ENCODE data around the gene PKD2. TPM values are rescaled to one million over a fixed set of nuclear protein-coding genes. Genes with fewer than 3 reads are reported as not detected.
"Not testable (repeated sequence)": the region's sequence is repeated elsewhere in the genome, so short reads cannot be mapped to it uniquely, and the experiment has no call there.

Gene PKD2
- total and polyA plus RNA-seq, 4 donors = 8.5 to 71.2 (median 17.1) TPM

DNA sequence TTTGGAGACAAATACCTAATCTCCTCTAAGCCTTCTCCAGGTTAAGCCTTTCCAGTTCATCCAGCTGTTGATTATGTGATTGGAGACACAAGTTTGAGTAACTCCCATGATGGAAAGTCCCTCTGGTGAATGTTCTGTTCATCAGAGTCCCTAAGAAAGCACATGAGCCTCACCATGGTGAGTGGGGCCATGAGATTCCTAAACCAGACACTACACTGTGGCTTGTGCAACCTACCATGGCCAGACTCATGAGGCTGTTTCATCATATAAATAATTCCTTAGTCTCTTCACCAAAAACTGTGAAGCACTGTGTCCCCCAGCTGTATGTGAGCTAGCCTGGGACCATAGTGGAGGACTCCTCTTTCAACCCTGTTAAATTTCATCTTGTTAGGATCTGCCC lies 14.4 kb downstream of the PKD2 start:
- H3K4me1 ChIP-seq (ENCODE audit: control insufficient read depth in 5 of 5, insufficient read depth in 5 of 5, low read length in 5 of 5) = peaks cover 0 to 16% (median 10%) of the 10 kb centered on the region in 5 donors

DNA sequence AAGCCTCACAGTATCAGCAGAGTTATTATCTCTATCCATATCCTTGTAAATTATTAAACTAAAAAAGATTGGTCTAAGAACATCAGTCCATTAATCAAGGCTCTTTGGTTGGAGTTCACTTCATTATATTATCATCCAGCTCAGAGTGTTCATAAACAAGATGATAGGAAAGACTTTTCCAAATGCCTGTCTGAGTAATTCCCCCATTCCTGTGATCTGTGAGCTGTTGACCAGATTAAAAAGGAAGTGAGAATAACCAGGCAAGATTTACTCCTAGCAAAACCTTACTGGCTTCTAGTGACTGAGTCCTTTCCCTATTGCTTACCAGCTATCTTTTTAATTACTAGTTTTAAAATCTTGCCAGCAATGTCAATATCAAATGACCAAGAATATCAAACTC lies 14.9 kb downstream of the PKD2 start:
- H3K36me3 ChIP-seq (ENCODE audit: control insufficient read depth in 4 of 4, insufficient read depth in 4 of 4, low read length in 4 of 4) = peaks cover 7 to 23% (median 16%) of the 10 kb centered on the region in 4 donors
- TF ChIP-seq, protein P1, sequence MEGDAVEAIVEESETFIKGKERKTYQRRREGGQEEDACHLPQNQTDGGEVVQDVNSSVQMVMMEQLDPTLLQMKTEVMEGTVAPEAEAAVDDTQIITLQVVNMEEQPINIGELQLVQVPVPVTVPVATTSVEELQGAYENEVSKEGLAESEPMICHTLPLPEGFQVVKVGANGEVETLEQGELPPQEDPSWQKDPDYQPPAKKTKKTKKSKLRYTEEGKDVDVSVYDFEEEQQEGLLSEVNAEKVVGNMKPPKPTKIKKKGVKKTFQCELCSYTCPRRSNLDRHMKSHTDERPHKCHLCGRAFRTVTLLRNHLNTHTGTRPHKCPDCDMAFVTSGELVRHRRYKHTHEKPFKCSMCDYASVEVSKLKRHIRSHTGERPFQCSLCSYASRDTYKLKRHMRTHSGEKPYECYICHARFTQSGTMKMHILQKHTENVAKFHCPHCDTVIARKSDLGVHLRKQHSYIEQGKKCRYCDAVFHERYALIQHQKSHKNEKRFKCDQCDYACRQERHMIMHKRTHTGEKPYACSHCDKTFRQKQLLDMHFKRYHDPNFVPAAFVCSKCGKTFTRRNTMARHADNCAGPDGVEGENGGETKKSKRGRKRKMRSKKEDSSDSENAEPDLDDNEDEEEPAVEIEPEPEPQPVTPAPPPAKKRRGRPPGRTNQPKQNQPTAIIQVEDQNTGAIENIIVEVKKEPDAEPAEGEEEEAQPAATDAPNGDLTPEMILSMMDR (IDR thresholded peaks at IDR 0.05; ENCODE audit: control extremely low read depth, extremely low read depth) = no peak
- H3K4me3 ChIP-seq = no peak overlapping the region
- H3K27me3 ChIP-seq (ENCODE audit: control insufficient read depth in 3 of 3, insufficient read depth in 3 of 3, low read length in 2 of 3) = no peaks in the 10 kb centered on the region
- peaks cover 0 to 5% (median 3%) of the 10 kb centered on the region in 4 donors for H3K9me3 ChIP-seq (ENCODE audit: control insufficient read depth in 4 of 4, insufficient read depth in 3 of 4, low read length in 3 of 4)
- peaks cover 0 to 16% (median 9%) of the 10 kb centered on the region in 5 donors for H3K4me1 ChIP-seq (ENCODE audit: control insufficient read depth in 5 of 5, insufficient read depth in 5 of 5, low read length in 5 of 5)
- H3K9ac ChIP-seq (ENCODE audit: insufficient read depth in 1 of 2, low read length in 2 of 2) = no peak overlapping the region
- no peak overlapping the region for H3K27ac ChIP-seq (ENCODE audit: low read depth in 1 of 2, low read length in 1 of 2)
- DNase-seq (peak in 1 of 3 donors; percentile 31), ATAC-seq (ENCODE audit: insufficient read depth, low FRiP score) (peak; percentile 31)

More for the DNA sequence above, 14.4 kb downstream of the PKD2 start:
- H3K36me3 ChIP-seq (ENCODE audit: control insufficient read depth in 4 of 4, insufficient read depth in 4 of 4, low read length in 4 of 4) = peaks cover 7 to 23% (median 16%) of the 10 kb centered on the region in 4 donors
- no peak overlapping the region for H3K27ac ChIP-seq (ENCODE audit: low read depth in 1 of 2, low read length in 1 of 2)
- TF ChIP-seq, protein P1 (IDR thresholded peaks at IDR 0.05; ENCODE audit: control extremely low read depth, extremely low read depth) = no peak
- H3K9me3 ChIP-seq (ENCODE audit: control insufficient read depth in 4 of 4, insufficient read depth in 3 of 4, low read length in 3 of 4) = peaks cover 0 to 5% (median 3%) of the 10 kb centered on the region in 4 donors
- no peak for DNase-seq
- no peak overlapping the region for H3K4me3 ChIP-seq
- H3K27me3 ChIP-seq (ENCODE audit: control insufficient read depth in 3 of 3, insufficient read depth in 3 of 3, low read length in 2 of 3) = no peaks in the 10 kb centered on the region
- no peak for ATAC-seq (ENCODE audit: insufficient read depth, low FRiP score)
- no peak overlapping the region for H3K9ac ChIP-seq (ENCODE audit: insufficient read depth in 1 of 2, low read length in 2 of 2)

DNA sequence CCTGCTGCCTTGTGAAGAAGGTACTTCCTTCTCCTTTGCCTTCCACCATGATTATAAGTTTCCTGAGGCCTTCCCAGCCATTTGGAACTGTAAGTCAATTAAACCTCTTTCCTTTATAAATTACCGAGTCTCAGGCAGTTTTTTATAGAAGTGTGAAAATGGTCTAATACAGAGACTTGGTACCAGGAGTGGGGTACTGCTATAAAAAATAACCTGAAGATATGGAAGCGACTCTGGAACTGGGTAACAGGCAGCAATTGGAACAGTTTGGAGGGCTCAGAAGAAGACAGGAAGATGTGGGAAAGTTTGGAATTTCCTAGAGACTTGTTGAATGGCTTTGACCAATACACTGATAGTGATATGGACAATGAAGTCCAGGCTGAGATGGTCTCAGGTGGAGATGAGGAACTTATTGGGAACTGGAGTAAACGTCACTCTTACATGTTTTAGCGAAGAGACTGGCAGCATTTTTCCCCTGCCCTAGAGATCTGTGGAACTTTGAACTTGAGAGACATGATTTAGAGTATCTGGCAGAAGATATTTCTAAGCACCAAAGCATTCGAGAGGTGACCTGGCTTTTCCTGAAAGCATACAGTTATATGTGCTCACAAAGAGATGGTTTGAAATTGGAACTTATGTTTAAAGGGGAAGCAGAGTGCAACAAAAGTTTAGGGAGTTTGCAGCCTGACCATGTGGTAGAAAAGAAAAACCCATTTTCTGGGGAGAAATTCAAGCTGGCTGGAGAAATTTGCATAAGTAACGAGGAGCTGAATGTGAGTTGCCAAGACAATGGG lies 18.6 kb downstream of the PKD2 start:
- not testable (repeated sequence) for ATAC-seq (ENCODE audit: insufficient read depth, low FRiP score); H3K4me1 ChIP-seq (ENCODE audit: control insufficient read depth in 5 of 5, insufficient read depth in 5 of 5, low read length in 5 of 5); H3K27me3 ChIP-seq (ENCODE audit: control insufficient read depth in 3 of 3, insufficient read depth in 3 of 3, low read length in 2 of 3); DNase-seq; H3K4me3 ChIP-seq; H3K27ac ChIP-seq (ENCODE audit: low read depth in 1 of 2, low read length in 1 of 2); H3K9me3 ChIP-seq (ENCODE audit: control insufficient read depth in 4 of 4, insufficient read depth in 3 of 4, low read length in 3 of 4); H3K9ac ChIP-seq (ENCODE audit: insufficient read depth in 1 of 2, low read length in 2 of 2)
- peaks cover 4 to 21% (median 17%) of the 10 kb centered on the region in 4 donors for H3K36me3 ChIP-seq (ENCODE audit: control insufficient read depth in 4 of 4, insufficient read depth in 4 of 4, low read length in 4 of 4)
- WGBS, 2 donors = 94 to 99% methylated on average over 6 of the region's 6 CpGs

Measured in lung (tissue), 12 donors.